GM23338 (cell line): ENCODE data around the gene HCST. TPM values are rescaled to one million over a fixed set of nuclear protein-coding genes. Genes with fewer than 3 reads are reported as not detected.
"Not testable (repeated sequence)": the region's sequence is repeated elsewhere in the genome, so short reads cannot be mapped to it uniquely, and the experiment has no call there.

Experiments
- ATAC-seq: fragments of 200-7000 bp; cut with Tn5 transposase; 3 replicates; pipeline ENCODE4 v1.9.1; 2020
- DNase-seq: peaks from one replicate; pipeline ENCODE4 v3.0.0-alpha.2; 2015; ENCODE audit warnings: low spot score
- H2AFZ ChIP-seq: fragments of 200-600 bp; sonication (generic); 2 replicates; pipeline ENCODE4 v1.8.0; 2016; ENCODE audit warnings: antibody characterized with exemption, mild to moderate bottlenecking, moderate library complexity
- H3F3A ChIP-seq: fragments of 200-600 bp; sonication (generic); replicated peaks from 2 replicates; pipeline ENCODE4 v1.8.0; 2017; ENCODE audit warnings: antibody characterized with exemption, mixed run types, low read depth
- H3K27ac ChIP-seq: fragments of 200-600 bp; sonication (generic); 2 replicates; pipeline ENCODE4 v1.6.1; 2016; ENCODE audit warnings: low read depth
- H3K27me3 ChIP-seq: fragments of 200-600 bp; sonication (generic); 2 replicates; pipeline ENCODE4 v1.8.0; 2016; ENCODE audit warnings: mild to moderate bottlenecking, mixed run types, moderate library complexity; ENCODE audit not compliant: insufficient read depth
- H3K36me3 ChIP-seq: fragments of 200-600 bp; sonication (generic); 2 replicates; pipeline ENCODE4 v1.8.0; 2016; ENCODE audit warnings: mild to moderate bottlenecking; ENCODE audit not compliant: insufficient read depth
- H3K4me1 ChIP-seq: fragments of 200-600 bp; sonication (generic); 2 replicates; pipeline ENCODE4 v1.8.0; 2016; ENCODE audit warnings: mild to moderate bottlenecking, moderate library complexity; ENCODE audit not compliant: insufficient read depth
- H3K4me2 ChIP-seq: fragments of 200-600 bp; sonication (generic); 2 replicates; pipeline ENCODE4 v1.7.1; 2017; ENCODE audit warnings: mixed run types
- H3K4me3 ChIP-seq: fragments of 200-600 bp; sonication (generic); 2 replicates; pipeline ENCODE4 v1.6.1; 2016; ENCODE audit warnings: mixed run types
- H3K79me2 ChIP-seq: fragments of 200-600 bp; sonication (generic); replicated peaks from 2 replicates; pipeline ENCODE4 v1.8.0; 2017; ENCODE audit warnings: mild to moderate bottlenecking; ENCODE audit not compliant: insufficient read depth
- H3K9me2 ChIP-seq: fragments of 200-600 bp; sonication (generic); 2 replicates; pipeline ENCODE4 v1.8.0; 2017; ENCODE audit not compliant: insufficient read depth
- H4K20me1 ChIP-seq: fragments of 200-600 bp; sonication (generic); replicated peaks from 2 replicates; pipeline ENCODE4 v1.8.0; 2017; ENCODE audit warnings: mild to moderate bottlenecking; ENCODE audit not compliant: insufficient read depth
- H3K27ac Mint-ChIP-seq: 2 replicates; pipeline ENCODE4 v1.8.0; 2020; ENCODE audit warnings: inconsistent platforms, mild to moderate bottlenecking, moderate library complexity, mixed read lengths
- H3K27me3 Mint-ChIP-seq: 3 replicates; pipeline ENCODE4 v1.8.0; 2022; ENCODE audit warnings: low read depth, mild to moderate bottlenecking, moderate library complexity, mixed read lengths, inconsistent platforms; ENCODE audit not compliant: insufficient read depth, poor library complexity
- H3K36me3 Mint-ChIP-seq: 3 replicates; pipeline ENCODE4 v1.8.0; 2021; ENCODE audit warnings: low read depth, mild to moderate bottlenecking, inconsistent platforms, moderate library complexity, mixed read lengths
- H3K4me1 Mint-ChIP-seq: 3 replicates; pipeline ENCODE4 v1.8.0; 2020; ENCODE audit warnings: mild to moderate bottlenecking, inconsistent platforms, mixed read lengths
- H3K4me3 Mint-ChIP-seq: 3 replicates; pipeline ENCODE4 v1.8.0; 2021; ENCODE audit warnings: moderate library complexity, mild to moderate bottlenecking, inconsistent platforms, mixed read lengths
- H3K9me3 Mint-ChIP-seq: 3 replicates; pipeline ENCODE4 v1.8.0; 2020; ENCODE audit warnings: moderate library complexity, mild to moderate bottlenecking, inconsistent platforms, mixed read lengths
- CREB1 ChIP-seq: fragments of 250-450 bp; sonication (Bioruptor Pico); IDR thresholded peaks from 2 replicates; pipeline ENCODE4 v1.5.0; 2020; ENCODE audit warnings: low read depth, mild to moderate bottlenecking, moderate library complexity
- CTCF ChIP-seq, 2 experiments: fragments of 200-600 bp in 1 of 2; sonication (generic) in 1 of 2; conservative IDR thresholded peaks; 2 replicates each; pipeline versions ENCODE4 v1.5.1 to v1.6.1; 2016 to 2017; ENCODE audit warnings: antibody characterized with exemption in 2 of 2, low read depth in 2 of 2, mild to moderate bottlenecking in 2 of 2, moderate library complexity in 1 of 2
- ETS1 ChIP-seq: IDR thresholded peaks from 2 replicates; pipeline ENCODE4 v1.6.1; 2016; ENCODE audit warnings: antibody characterized with exemption
- POLR2AphosphoS5 ChIP-seq: IDR thresholded peaks from 2 replicates; pipeline ENCODE4 v1.6.1; 2016; ENCODE audit warnings: antibody characterized with exemption, low read depth
- REST ChIP-seq: IDR thresholded peaks from one replicate; pipeline ENCODE4 v1.6.1; 2018; ENCODE audit warnings: antibody characterized with exemption; ENCODE audit not compliant: unreplicated experiment
- polyA plus RNA-seq: library from polyadenylated mRNA; unstranded; fragments of >200 nt; fragmentation: Nextera tagmentation; extraction: Ambion mirVana; gene quantifications from 2 replicates; pipeline ENCODE4 v1.2.1, GENCODE V29; 2016
- total RNA-seq: library from RNA; depleted of rRNA; stranded (reverse); fragments of >200 nt; shearing (Covaris generic); gene quantifications from 2 replicates; pipeline ENCODE4 v1.2.3, GENCODE V29; 2014

The HCST gene
- total and polyA plus RNA-seq, 2 experiments from 2014 or later, result 2.1 TPM; not detected in 1

- ATAC-seq, result peak; percentile 23
- no peak overlapping the region for H3K4me3 Mint-ChIP-seq
- Histone ChIP-seq H3K79me2 (no peaks in the 10 kb centered on the region), H3K4me2 (no peak overlapping the region), H3K27ac (no peak overlapping the region), H3K27me3 (no peaks in the 10 kb centered on the region), H3F3A (no peaks in the 10 kb centered on the region), H3K4me3 (no peak overlapping the region), H4K20me1 (no peaks in the 10 kb centered on the region), H2AFZ (peak overlapping the region; percentile 93), H3K9me2 (no peaks in the 10 kb centered on the region), H3K4me1 (peaks cover 17% of the 10 kb centered on the region; the same call in 1 of the 2 replicates), H3K36me3 (no peaks in the 10 kb centered on the region)
- H3K36me3 Mint-ChIP-seq, result no peaks in the 10 kb centered on the region
- peaks cover 7% of the 10 kb centered on the region for H3K27me3 Mint-ChIP-seq
- H3K9me3 Mint-ChIP-seq, result no peaks in the 10 kb centered on the region; the same call in 2 of the 3 replicates
- H3K4me1 Mint-ChIP-seq, result peaks cover 21% of the 10 kb centered on the region
- no peak overlapping the region for H3K27ac Mint-ChIP-seq
- TF ChIP-seq CREB1, result no peak
- no peak for TF ChIP-seq ETS1
- no peak for TF ChIP-seq REST
- TF ChIP-seq CTCF (conservative IDR thresholded peaks at IDR 0.05; ENCODE audit: low read depth in 2 of 2), result no peak
- TF ChIP-seq POLR2AphosphoS5, result no peak
- DNase-seq, result no peak
These were observed 7.3 kb downstream of the HCST start for GRCh38 chr19:35909684-35910035.

- not testable (repeated sequence) for H3K36me3 ChIP-seq, H3K36me3 Mint-ChIP-seq, H3K4me2 ChIP-seq, H3K9me2 ChIP-seq, H3K27me3 ChIP-seq, H4K20me1 ChIP-seq, H3K27ac Mint-ChIP-seq, DNase-seq, H3K4me3 ChIP-seq, H3F3A ChIP-seq, H3K79me2 ChIP-seq, H3K27me3 Mint-ChIP-seq, H3K27ac ChIP-seq, ATAC-seq, H2AFZ ChIP-seq, H3K9me3 Mint-ChIP-seq, H3K4me3 Mint-ChIP-seq
- peaks cover 17% of the 10 kb centered on the region; the same call in 1 of the 2 replicates for H3K4me1 ChIP-seq
- H3K4me1 Mint-ChIP-seq, result peaks cover 21% of the 10 kb centered on the region
These were observed 8.0 kb downstream of the HCST start for GRCh38 chr19:35910355-35910754.
